K562 (cell line): ENCODE data around the gene MCCD1. TPM values are rescaled to one million over a fixed set of nuclear protein-coding genes. Genes with fewer than 3 reads are reported as not detected.

Experiments
- ARID3B ChIP-seq: fragments of 250-450 bp; sonication (Bioruptor Pico); IDR thresholded peaks from 2 replicates; pipeline ENCODE4 v1.4.0; 2020; ENCODE audit warnings: borderline replicate concordance
- CTCF ChIP-seq, 3 experiments: IDR thresholded peaks in 2 of 3; conservative IDR thresholded peaks in 1 of 3; 2 replicates each; pipeline ENCODE4 v1.5.1; 2011 to 2012; ENCODE audit warnings: low read length in 3 of 3, mild to moderate bottlenecking in 3 of 3, control low read depth in 2 of 3, improper control_type of control experiment in 1 of 3, inconsistent platforms in 1 of 3, low read depth in 1 of 3, mixed read lengths in 1 of 3, moderate library complexity in 1 of 3; ENCODE audit not compliant: insufficient read depth in 2 of 3
- FOSL1 ChIP-seq: fragments of 200-800 bp; sonication (Bioruptor generic); conservative IDR thresholded peaks from 2 replicates; pipeline ENCODE4 v1.6.1; 2016; ENCODE audit warnings: missing genetic modification characterization, missing compliant biosample characterization
- HEY1 ChIP-seq: fragments of 250-450 bp; sonication (Bioruptor Pico); IDR thresholded peaks from 2 replicates; pipeline ENCODE4 v1.5.0; 2020; ENCODE audit warnings: mild to moderate bottlenecking, moderate library complexity, borderline replicate concordance
- NR3C1 ChIP-seq: sonication (generic); formaldehyde crosslinking; IDR thresholded peaks from 2 replicates; pipeline ENCODE4 v1.8.1; 2022; ENCODE audit warnings: missing genetic modification reagents
- OTX1 ChIP-seq: fragments of 450-650 bp; formaldehyde crosslinking; IDR thresholded peaks from 2 replicates; pipeline ENCODE4 v1.4.0; 2022; ENCODE audit warnings: mild to moderate bottlenecking
- RBFOX2 ChIP-seq: fragments of 200-400 bp; formaldehyde crosslinking; IDR thresholded peaks from 2 replicates; pipeline ENCODE4 v1.6.1; 2017; ENCODE audit warnings: low read depth, mild to moderate bottlenecking, low read length, moderate library complexity
- RFX1 ChIP-seq: fragments of 450-650 bp; IDR thresholded peaks from 2 replicates; pipeline ENCODE4 v1.6.1; 2016; ENCODE audit warnings: mild to moderate bottlenecking, moderate library complexity
- RREB1 ChIP-seq: fragments of 250-450 bp; sonication (Bioruptor Pico); IDR thresholded peaks from 2 replicates; pipeline ENCODE4 v1.4.0; 2020
- SLC30A9 ChIP-seq: fragments of 250-450 bp; sonication (Bioruptor Pico); IDR thresholded peaks from 2 replicates; pipeline ENCODE4 v1.8.0; 2022; ENCODE audit warnings: mild to moderate bottlenecking, moderate library complexity
- TSC22D4 ChIP-seq: fragments of 450-650 bp; IDR thresholded peaks from 2 replicates; pipeline ENCODE4 v1.6.1; 2016; ENCODE audit warnings: missing genetic modification characterization, missing biosample characterization, control low read depth
- YY1 ChIP-seq, 3 experiments: IDR thresholded peaks; 2 replicates each; pipeline ENCODE4 v1.6.1; 2011; ENCODE audit warnings: low read length in 2 of 3, mild to moderate bottlenecking in 2 of 3, moderate library complexity in 2 of 3, borderline replicate concordance in 1 of 3, control low read depth in 1 of 3, low read depth in 1 of 3; ENCODE audit not compliant: insufficient read depth in 3 of 3, insufficient replicate concordance in 2 of 3, control insufficient read depth in 1 of 3, insufficient read length in 1 of 3; ENCODE audit errors: extremely low read depth in 1 of 3
- ZFX ChIP-seq: sonication (generic); formaldehyde crosslinking; IDR thresholded peaks from 2 replicates; pipeline ENCODE4 v1.8.0; 2022; ENCODE audit warnings: mild to moderate bottlenecking, missing genetic modification reagents, moderate library complexity
- ZNF384 ChIP-seq: IDR thresholded peaks from 2 replicates; pipeline ENCODE4 v1.6.1; 2012; ENCODE audit warnings: low read depth, low read length, improper control_type of control experiment
- polyA plus RNA-seq, 8 experiments: library from polyadenylated mRNA; depleted of rRNA in 4 of 8; stranded (reverse) in 5 of 8; unstranded in 3 of 8; fragments of >200 nt; fragmentation: Nextera tagmentation in 2 of 8; fragmentation: Illumina TruSeq in 1 of 8; extraction: Ambion mirVana in 2 of 8; extraction: Trizol in 1 of 8; gene quantifications; 2 replicates each; pipeline versions ENCODE4 v1.2.1 to v1.2.3, GENCODE V29; 2011 to 2014; ENCODE audit warnings: inconsistent platforms in 1 of 8, missing spikeins in 1 of 8
- total RNA-seq, 7 experiments: library from RNA; depleted of rRNA in 6 of 7; stranded (reverse); fragments of >200 nt in 6 of 7; fragmentation: Illumina TruSeq in 2 of 7; extraction: Trizol in 2 of 7; gene quantifications; 2 replicates each; pipeline versions ENCODE4 v1.2.1 to v1.2.3, GENCODE V29; 2011 to 2021; ENCODE audit warnings: low replicate concordance in 1 of 7

The MCCD1 gene
- total and polyA plus RNA-seq, 9 of the 15 experiments (the other 6 are each of a cell fraction or from before 2014, with no cell fraction given): not detected

GRCh38 chr6:31546958-31547726 lies 18.4 kb downstream of the MCCD1 start, which contains the start of gene NFKBIL1 (continued):
- TF ChIP-seq ZNF384 (peak; percentile 66), TSC22D4 (no peak; the same call in 1 of the 2 replicates), HEY1 (CRISPR knock-in tag) (no peak), SLC30A9 (no peak), OTX1 (no peak; the same call in 1 of the 2 replicates), FOSL1 (tag) (peak; percentile 15; the same call in 1 of the 2 replicates), ZFX (CRISPR knock-in tag) (peak; percentile 87), RFX1 (no peak), RREB1 (0 out of 2 replicates have a peak, but pooled peaks have one; percentile 44), NR3C1 (CRISPR knock-in tag) (no peak), CTCF (IDR thresholded peaks at IDR 0.05 in 2 of 3, conservative IDR thresholded peaks at IDR 0.05 in 1 of 3; ENCODE audit: insufficient read depth in 2 of 3, low read depth in 1 of 3, low read length in 3 of 3) (no peak; a peak in 1 of 6 replicates), RBFOX2 (peak; percentile 66), ARID3B (CRISPR knock-in tag) (no peak), YY1 (IDR thresholded peaks at IDR 0.05; ENCODE audit: borderline replicate concordance in 1 of 3, control insufficient read depth in 1 of 3, extremely low read depth in 1 of 3, insufficient read depth in 3 of 3, insufficient read length in 1 of 3, insufficient replicate concordance in 2 of 3, low read depth in 1 of 3, low read length in 2 of 3) (peak; percentile 53 to 95 (median 83))
